DMS53 treated with DMSO at 0.1 percent for 48 hours (cell line): Measurements from ENCODE around the gene NCAM2.

Experiments
- DNase-seq: peaks from one replicate; lab custom pipeline; 2025; ENCODE audit not compliant: unreplicated experiment; lab: John Stamatoyannopoulos, UW

Gene NCAM2

DNA sequence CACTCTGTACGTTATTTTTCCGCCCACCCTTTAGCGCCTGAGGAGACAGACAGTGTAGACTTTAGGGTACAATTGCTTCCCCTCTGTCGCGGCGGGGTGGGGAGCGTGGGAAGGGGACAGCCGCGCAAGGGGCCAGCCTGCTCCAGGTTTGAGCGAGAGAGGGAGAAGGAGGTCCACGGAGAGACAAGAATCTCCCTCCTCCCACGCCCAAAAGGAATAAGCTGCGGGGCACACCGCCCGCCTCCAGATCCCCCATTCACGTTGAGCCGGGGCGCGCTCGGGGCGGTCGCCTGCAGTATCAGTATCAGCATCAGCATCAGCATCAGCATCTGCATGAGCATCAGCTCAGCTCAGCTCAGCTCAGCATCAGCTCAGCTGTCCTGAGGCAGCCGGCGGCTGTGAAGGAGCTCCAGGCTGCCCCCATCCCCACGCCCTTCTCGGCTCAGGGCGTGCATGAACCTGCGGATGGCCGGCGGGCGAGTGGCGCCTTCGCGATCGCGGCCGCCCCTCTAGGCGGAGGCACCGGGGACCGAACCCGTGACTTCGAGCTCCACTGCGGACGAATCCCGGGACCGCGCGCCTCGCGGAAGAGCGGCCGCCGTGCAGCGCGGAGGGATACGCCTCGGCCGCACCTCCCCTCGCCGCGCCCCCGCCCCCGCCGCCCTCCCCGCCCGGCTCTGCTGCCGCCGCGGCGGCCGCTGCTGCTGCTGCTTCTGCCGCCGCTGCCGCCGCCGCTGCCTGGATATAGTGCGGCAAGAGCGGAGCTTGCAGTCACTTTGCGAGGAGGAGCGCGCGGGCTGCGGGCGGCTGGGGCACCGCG lies at the start of gene NCAM2:
TSS of gene NCAM2 (plus strand) at position 774 of the 820 bp plus-strand sequence.
- DNase-seq = no peak

DNA sequence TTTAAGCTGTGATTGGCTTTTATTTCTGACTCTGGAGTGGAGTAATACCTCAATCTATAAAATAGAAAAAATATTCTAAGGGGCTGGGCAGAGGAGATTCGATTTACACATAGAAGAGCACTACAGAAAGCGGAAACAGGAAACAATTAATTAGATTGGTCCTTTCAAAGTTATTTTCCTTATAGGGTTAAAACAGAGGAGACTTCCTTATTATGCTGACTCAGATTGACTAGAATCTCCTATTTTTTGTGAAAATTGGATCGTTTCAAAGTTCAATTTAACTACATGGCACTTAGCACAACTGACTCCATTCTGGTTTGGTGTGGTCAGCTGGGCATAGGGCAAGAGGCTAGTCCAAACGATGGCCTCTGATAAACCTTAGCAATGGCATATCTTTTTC lies 48.3 kb upstream of the NCAM2 start:
- DNase-seq = no peak

DNA sequence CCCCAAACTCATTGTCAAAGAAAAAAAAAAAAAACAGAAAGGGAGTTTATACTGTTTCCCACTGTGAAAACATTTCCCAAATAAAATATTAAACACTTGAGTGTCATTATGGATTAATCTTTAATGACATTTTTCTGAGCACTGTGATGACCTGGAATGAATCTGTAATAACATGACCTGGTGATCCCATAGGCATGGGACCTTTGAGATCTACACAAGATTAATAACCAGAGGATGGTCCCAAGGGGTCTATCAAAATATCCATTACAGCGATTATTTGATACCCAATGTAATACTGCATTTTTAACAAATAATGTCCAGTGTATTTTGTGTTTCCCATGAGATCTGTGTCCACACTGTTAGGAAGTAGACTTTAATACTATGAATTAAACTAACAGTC lies 32.4 kb upstream of the NCAM2 start:
- DNase-seq = no peak

DNA sequence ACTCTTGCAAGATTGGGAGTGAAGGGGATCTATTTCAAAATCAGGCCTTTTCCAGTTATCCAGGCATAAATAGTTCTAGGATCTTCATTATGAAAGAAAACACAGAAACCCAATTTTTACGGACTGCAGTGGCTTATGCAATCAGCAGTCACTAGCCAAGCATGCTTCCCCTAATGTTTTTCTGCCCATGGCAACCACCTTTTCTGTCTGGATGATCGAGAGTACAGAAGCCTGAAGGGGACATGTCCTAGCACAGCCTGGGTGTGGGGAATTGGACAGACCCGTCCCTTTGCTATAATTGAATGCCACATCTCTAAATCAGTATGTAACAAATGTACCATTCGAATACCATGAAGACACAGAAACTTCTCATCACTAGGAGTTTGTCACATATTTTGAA lies 29.8 kb upstream of the NCAM2 start:
- DNase-seq = no peak

DNA sequence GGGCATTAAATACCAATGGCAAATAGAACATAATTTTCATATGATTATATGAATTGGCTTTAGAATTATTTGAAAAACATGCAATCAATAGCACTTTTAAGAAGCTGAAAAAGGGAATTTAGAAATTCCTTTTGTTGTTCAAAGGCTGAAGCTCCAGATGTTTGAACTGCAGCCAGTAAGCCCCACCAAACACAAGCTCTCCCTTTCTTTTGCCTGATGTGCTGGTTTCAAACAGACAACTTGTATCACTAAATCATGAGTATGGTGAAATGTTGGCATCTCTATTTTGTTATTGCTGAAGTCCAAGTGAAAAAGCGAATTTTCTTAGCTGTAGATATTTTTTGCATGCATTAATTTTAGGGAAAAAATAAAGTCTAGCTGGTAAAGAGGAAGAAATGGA lies 27.5 kb upstream of the NCAM2 start:
- DNase-seq = no peak

DNA sequence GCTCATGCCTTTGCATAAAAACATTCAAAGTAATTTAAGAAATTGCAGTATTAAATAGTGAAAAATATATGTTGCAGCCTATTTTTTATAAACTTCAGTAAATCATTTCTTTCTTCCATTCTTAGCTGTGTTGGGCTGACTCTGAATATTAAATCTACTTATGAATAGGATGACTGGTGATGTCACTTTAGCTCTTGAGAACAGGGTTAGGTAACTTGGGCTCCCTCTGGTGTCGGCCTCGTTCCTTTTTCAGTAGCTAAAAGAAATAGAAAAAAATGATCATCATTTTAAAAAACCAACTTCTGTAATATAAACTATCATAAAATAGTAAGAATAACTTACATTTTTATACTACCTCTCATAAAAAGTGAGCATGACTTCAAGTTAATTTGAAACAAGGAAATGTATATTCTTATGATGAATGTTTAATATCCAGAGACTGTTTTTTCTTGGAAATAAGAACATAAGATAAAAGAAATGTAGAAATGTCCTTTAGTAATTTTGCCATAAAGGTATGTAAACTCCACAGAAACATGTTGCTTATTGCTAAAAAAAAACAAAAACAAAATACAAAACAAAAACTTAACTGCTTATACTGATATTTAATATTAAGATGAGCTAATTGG lies 26.8 kb upstream of the NCAM2 start:
- peak; percentile 9 for DNase-seq

DNA sequence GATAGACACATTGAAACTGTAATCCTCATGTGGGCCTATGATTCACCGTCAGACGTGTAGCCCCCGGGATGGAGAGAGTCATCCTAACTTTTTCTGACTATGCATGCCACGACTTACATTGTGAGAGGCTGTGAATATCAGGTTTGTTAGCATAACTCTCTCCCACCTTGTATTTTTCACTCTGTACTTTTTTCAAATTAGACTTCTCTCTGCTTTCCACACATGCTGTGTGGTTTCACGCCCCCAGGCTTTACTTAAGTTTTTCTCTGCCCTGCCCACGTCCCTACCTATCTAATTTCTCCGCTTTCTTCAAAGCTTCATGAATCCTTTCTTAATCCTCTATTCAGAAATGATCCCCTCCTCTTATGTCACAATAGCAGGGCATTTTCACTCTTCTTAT lies 3.4 kb upstream of the NCAM2 start:
- no peak for DNase-seq

DNA sequence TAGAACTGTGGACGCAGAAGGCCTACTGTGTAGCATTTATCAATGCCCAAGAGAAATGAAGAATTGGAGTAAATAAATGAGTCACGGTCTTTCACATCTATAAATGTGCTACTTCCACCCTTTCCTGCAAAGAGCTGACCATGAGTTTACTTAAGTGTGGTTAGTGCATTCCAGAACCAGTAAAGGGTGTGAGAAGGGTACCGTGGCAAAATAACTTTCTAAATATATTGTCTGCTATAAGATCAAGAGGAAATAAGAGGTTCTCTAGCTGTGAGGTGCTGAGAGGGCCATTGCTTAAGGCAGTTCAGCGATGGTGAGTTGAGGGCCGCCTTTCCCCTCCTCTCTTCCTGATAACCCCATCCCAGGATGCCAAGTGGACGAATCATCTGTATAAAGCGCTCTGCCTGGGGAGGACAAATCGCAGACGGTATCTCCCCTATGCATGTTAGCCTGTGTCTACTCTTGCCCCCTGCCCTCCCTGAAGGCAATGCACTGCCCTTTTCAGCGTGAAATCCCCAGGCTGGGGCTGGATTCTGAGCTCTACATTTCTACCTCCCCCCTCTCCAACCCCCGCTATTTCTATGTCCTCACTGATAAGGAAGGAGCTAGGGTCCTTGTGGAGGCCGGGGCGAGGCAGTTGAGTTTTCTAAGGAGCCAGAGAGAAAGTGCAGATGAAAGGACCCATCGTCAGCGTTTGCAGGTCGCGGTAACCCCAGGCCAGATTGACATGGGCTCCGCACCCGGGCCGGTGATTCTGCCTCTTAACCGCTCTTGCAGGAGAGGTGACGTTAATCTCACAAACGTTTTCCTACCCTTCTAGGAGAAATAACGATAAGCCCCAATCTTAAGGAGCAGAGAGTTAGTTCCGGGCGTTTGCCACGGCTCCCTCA lies 1.5 kb upstream of the NCAM2 start:
- DNase-seq = no peak

DNA sequence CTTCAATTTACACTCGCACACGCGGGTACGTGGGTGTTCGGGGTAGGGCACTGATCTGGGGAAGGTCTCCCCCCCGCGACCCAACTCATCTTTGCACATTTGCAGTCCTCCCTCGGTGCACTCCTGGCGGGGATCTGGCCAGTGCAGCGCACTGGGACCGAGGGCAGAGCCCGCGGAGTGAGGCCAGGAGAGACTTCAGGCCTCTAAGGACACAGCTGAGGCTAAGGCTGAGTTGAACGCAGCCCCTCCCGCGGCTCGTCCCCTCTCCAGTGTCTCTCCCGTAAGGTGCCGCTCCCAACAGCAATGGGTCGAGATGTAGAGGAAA lies 936 bp upstream of the NCAM2 start:
- DNase-seq = no peak

DNA sequence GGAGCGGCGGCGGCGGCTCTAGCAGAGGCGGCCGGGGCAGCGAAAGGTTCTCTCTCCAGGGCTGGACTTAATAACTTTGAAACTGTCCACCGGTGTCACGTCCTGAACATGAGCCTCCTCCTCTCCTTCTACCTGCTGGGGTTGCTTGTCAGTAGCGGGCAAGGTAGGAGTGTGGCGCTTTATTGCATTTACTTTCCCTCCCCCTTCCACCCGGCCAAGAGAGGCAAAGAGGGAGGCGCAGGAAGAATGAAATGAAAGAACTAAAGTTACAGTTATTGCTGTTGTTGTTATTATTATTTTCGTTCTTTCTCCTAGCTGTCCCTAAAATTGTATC lies 214 bp downstream of the NCAM2 start:
- no peak for DNase-seq

DNA sequence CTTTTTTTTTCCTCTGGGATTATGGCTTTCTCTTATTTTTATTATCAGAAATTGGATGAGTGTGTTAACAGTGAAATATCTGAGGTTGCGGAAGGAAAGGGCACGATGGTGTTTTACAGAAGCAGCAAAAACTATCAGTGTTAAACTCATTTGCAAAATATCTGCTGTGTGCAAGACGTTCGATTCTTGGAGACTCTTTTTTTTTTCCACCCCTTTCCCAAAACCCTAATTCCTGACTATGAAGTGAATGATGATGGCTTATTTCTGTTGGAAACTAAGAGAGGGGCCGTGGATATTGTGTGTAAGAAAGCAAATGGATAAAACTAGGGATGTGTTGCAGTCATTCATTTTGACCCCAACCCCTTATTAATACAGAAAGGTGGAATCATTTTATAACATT lies 677 bp downstream of the NCAM2 start:
- DNase-seq = no peak

DNA sequence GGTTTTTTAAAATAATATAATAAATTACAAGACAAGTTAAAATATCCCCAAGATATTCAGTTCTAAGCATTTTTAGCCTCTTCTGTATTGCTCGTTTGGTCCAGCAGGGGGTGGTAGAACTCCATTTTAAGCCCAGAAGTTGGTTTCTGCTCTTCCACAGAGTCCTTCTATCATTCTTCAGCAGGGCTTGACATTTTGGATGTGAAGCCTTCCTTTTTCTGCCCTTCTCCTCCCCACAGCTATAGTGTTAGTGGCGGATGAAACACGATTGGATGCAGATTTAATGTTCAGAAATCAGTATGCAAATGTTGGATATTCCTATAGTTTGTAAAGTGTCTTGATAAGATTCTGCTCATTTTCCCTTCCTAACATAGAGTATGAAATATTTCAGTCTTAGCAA lies 1.4 kb downstream of the NCAM2 start:
- DNase-seq = peak; percentile 10

DNA sequence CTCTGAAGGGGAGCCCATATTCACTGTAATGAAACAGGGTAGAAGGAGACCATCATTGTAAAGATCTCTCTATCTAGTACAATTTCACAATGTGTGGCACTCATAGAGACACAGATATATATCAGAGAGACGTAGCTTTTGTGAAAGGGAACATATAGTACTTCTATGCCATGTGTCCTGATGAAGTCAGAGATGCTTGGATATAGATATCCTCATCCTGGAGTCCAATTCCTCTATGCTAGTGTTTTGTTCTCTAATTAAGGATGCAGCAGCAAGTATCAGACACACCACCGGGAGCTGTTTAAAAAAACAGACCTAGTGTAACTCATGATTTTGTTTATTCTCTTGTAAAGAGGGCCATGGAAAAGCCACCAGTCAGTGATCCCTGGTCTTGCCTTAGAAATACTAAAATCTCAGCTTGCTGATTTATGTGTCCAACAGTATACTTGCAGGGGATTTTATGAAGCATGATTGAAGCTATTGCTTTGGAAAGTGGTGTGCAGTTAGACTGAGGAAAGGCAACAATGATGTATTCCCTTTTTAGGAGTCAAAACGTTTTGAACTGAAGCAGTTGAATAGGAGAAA lies 2.5 kb downstream of the NCAM2 start:
- no peak for DNase-seq

DNA sequence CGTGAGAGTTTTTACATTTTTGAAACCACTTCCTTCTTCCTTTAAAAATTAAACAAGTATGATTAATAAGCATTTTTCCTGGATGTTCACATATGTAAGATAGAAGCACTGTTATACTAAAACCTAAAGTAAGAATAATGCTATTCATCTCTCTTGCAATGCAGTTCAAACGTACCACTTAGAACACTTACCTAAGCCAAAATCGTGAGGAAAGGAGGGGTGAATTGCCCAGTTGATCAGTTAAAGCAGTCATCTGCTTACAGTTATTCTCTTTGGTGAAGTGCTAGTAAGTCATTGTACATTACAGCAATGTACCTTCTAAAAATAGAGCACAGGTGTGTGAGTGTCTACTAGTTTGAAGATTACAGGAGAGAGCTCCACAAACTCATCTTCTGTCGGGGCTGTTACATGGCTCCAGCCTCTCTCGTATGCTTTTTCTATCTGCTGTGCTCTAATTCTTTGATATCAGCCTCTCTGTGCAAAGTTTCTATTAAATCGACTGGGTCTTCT lies 3.4 kb downstream of the NCAM2 start:
- DNase-seq = no peak

DNA sequence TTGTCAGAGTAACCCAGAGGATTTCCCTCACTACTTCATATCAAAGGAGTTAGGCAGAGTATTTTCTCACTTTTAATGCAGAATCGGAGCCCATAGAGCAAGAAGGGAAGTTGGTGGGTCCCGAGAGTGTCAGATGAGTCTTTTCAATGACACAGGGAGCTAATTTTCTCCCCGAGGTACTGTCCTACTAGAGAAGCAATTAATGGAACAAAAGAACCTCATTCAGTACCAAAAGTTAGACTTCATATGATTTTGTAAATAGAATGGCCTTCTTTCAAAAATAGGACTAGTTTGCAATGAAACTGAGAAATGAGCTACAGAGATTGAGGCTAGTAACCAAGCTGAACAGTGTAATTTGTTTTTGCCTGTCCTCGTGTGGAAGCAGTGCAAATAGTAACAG lies 3.9 kb downstream of the NCAM2 start:
- DNase-seq = no peak

DNA sequence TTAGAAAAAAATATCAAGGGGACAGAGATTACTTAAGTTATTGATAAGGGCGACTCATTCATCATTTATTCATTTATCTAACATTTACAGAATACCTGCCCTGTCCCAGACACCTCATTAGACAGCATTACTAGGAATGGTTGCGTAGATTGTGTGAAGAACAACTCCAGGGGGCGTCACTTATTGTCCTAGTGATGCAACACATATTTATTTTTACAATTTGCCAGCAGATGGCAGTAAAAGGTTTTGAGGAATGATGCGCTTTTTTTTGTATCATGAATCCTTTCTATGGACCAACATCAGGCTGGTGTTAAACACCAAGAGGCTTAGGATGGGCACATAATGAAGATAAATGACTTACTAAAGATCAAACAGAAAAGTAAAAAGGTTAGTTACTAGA lies 5.5 kb downstream of the NCAM2 start:
- DNase-seq = no peak

DNA sequence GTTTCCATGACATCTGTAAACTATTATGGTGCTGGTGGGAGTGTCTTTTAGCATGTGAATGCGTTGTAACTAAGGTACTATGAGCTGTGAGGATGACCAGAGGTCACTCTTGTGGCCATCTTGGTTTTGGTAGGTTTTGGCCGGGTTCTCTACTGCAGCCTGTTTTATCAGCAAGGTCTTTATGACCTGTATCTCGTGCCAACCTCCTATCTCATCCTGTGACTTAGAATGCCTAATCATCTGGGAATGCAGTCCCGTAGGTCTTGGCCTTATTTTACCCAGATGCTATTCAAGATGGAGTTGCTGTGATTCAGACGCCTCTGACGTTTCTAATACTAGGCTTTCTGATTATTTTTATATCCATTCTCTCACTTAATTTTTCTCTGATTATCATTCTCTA lies 9.4 kb downstream of the NCAM2 start:
- no peak for DNase-seq

DNA sequence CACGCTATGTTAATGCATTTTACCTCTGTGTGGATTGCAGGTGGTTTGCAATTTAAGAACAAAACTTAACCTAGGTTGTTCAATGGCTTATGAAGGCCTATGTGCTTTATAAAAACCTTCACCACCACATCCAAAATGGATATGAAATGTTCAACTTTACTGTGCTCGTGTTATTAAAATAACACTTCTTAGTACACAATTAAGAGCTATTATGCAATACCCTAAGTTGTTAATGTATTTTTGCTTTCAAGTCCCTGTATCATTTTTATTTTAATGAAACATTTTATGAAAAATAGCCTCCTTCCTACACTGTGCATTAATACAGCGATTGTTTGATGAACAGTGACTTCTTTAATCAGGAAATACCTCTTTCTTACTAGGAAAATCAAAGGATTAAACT lies 12.0 kb downstream of the NCAM2 start:
- no peak for DNase-seq

DNA sequence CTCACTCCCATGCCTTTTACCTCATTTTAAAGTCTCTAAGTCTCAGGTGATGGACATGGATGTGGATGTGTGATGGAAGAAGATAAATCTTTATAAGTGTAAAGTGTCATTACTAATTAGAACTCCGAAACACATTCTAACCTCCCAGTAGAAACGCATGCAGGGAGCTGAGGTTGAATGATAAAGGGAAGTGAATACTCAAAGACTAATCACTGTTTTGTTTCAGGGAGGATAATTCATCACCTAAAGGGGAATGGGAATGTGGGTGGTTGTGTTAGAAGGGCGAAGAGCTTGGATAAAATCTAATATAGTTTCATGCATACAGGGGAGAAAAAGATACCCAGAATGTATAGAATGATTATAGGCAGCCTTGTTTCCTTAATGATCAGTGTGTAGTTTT lies 12.5 kb downstream of the NCAM2 start:
- DNase-seq = no peak

DNA sequence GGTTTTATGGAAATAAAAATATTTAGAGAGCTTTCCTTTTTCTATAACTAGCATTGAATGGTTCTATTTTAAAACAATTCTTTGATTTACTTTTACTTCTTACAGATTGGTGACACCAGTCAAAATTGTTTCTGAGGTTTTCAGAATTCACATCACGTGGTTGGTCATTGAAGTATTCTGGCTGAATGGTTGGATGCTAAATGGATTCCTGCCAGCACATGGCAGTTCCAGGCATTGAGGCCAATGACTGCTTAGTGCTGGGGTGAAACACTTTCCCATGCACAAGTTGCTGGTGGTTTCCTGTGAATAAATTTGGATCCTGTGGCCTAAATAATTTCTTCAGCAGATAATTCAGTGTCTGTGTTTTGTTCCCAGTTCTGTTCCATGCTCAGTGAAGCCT lies 20.6 kb downstream of the NCAM2 start:
- DNase-seq = no peak

DNA sequence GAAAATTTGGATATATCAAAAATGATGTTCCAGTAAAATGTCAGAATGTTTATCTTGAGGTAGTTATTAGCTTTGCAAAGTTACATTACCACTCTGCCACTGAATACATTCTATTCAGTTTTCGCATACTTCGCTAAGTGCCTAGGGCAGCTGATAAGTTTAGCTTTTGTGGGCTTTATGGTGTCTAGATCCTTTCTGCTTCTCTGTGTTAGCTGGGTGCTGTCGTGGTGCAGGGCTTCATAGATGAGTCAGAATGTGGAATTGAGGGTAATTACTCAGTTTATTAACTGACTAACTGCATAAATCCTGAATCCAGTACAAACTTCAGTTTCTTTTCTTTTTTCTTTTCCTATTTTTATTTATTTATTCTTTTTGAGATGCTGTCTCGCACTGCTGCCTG lies 21.5 kb downstream of the NCAM2 start:
- no peak for DNase-seq

DNA sequence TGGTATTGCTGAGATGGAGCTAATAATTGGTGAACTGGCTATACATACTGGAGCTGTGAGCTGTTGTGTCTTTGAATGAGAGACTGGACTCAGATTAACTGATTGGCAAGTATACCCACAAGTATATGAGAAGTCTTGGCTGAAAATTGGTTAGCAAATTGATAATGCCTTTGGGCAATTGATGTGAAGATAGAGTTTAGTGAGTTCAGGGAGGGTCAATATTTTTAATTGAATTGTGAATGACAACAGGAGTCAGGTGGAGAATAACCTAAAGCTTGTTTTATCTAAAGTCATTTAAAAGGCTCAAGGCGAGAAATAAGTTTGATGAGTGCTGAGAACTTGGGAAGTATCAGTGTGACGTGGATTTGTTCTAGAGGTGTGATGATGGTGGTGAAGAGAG lies 27.5 kb downstream of the NCAM2 start:
- DNase-seq = no peak
